ENCODE measurements around the gene MAPKAP1. TPM values are rescaled to one million over a fixed set of nuclear protein-coding genes. Genes with fewer than 3 reads are reported as not detected.

Gene MAPKAP1
- total RNA-seq, 2 donors from 2014 or later: 62.1 to 78.9 TPM

DNA sequence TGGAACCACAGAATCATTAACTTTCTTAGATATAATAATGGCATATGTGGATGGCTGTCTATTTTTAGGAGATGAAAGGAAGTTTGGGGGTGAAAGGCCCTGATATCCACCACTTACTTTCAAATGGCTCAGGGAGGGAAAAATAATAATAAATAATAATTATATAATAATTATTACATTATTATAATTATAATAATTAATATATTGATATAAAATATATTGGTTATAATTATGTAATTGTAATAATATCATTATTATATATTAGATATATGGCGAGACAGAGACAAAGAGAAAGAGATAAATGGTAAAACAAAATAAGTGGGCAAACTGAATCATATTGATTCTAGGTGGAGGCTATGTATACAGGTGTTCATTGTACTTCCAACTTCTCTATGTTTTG is 308.8 kb downstream of the MAPKAP1 start:
- no peaks in the 10 kb centered on the region for H3K27me3 ChIP-seq
- H3K27ac ChIP-seq: no peak overlapping the region
- DNase-seq (ENCODE audit: low spot score): no peak
- no peaks in the 10 kb centered on the region for H3K36me3 ChIP-seq
- no peaks in the 10 kb centered on the region for H3K9me3 ChIP-seq
- H3K4me1 ChIP-seq: no peaks in the 10 kb centered on the region
- H3K4me3 ChIP-seq: no peak overlapping the region
- TF ChIP-seq, protein P1, sequence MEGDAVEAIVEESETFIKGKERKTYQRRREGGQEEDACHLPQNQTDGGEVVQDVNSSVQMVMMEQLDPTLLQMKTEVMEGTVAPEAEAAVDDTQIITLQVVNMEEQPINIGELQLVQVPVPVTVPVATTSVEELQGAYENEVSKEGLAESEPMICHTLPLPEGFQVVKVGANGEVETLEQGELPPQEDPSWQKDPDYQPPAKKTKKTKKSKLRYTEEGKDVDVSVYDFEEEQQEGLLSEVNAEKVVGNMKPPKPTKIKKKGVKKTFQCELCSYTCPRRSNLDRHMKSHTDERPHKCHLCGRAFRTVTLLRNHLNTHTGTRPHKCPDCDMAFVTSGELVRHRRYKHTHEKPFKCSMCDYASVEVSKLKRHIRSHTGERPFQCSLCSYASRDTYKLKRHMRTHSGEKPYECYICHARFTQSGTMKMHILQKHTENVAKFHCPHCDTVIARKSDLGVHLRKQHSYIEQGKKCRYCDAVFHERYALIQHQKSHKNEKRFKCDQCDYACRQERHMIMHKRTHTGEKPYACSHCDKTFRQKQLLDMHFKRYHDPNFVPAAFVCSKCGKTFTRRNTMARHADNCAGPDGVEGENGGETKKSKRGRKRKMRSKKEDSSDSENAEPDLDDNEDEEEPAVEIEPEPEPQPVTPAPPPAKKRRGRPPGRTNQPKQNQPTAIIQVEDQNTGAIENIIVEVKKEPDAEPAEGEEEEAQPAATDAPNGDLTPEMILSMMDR (IDR thresholded peaks at IDR 0.05): no peak

DNA sequence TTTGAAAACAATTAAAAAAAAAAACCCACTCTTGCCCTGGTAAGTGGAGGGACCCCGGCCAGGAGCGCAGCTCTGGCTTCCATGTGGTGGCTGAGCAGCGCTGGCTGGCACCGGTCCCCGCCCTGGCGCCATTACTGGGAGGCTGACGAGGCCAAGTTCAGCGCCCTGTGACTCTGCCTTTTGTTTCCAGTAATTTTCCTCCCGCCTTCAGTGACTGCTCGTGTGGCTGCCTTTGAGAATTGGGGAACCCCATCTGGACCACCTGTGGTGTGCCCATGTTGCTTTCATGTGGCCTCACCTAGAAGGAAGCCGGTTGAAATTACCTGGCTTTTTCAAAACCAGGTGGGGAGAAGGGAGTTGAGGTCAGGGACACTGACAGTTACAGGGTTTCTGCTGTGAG is 309.3 kb downstream of the MAPKAP1 start:
- Histone ChIP-seq H3K27me3 (no peaks in the 10 kb centered on the region), H3K9me3 (no peaks in the 10 kb centered on the region), H3K36me3 (no peaks in the 10 kb centered on the region), H3K4me3 (no peak overlapping the region), H3K27ac (no peak overlapping the region), H3K4me1 (no peaks in the 10 kb centered on the region)
- no peak for DNase-seq (ENCODE audit: low spot score)
- TF ChIP-seq, protein P1 (IDR thresholded peaks at IDR 0.05): no peak

DNA sequence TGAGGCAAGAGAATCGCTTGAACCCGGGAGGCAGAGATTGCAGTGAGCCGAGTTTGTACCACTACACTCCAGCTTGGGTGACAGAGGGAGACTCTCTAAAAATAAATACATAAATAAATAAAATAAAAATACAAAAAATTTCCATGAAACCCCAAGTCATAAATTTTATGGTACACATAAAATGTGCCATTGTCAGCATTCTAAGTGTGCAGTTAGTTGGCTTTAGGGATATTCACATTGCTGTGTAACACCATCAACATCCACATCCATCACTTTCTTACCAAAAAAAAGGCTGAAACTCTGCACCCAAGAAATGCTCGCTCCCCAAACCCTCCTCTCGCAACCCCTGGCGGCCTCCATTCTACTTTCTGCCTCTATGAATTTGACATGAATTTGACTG is 310.2 kb downstream of the MAPKAP1 start:
- TF ChIP-seq, protein P1 (IDR thresholded peaks at IDR 0.05): no peak
- H3K9me3 ChIP-seq: no peaks in the 10 kb centered on the region
- H3K4me3 ChIP-seq: no peak overlapping the region
- H3K36me3 ChIP-seq: no peaks in the 10 kb centered on the region
- H3K27me3 ChIP-seq: no peaks in the 10 kb centered on the region
- no peak overlapping the region for H3K27ac ChIP-seq
- H3K4me1 ChIP-seq: no peaks in the 10 kb centered on the region
- no peak for DNase-seq (ENCODE audit: low spot score)

DNA sequence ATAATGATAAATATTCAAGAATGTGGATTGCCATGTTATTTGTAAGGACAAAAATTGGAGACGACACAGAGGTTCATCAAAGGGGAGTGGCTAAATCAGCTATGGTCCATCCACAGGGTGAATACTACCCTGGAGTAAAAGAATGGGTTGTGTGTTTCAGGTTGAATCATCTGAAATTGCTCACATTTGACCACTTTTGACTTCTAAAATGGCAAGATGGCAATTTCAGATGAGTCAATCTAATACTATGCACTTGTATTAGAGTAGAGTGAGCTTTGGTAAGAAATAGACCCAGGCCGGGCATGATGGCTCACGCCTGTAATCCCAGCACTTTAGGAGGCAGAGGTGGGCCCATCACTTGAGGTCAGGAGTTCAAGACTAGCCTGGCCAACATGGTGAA is 313.6 kb downstream of the MAPKAP1 start:
- Histone ChIP-seq H3K36me3 (no peaks in the 10 kb centered on the region), H3K9me3 (no peaks in the 10 kb centered on the region), H3K27me3 (no peaks in the 10 kb centered on the region), H3K27ac (no peak overlapping the region), H3K4me3 (no peak overlapping the region), H3K4me1 (no peaks in the 10 kb centered on the region)
- DNase-seq (ENCODE audit: low spot score): no peak
- TF ChIP-seq, protein P1 (IDR thresholded peaks at IDR 0.05): no peak

DNA sequence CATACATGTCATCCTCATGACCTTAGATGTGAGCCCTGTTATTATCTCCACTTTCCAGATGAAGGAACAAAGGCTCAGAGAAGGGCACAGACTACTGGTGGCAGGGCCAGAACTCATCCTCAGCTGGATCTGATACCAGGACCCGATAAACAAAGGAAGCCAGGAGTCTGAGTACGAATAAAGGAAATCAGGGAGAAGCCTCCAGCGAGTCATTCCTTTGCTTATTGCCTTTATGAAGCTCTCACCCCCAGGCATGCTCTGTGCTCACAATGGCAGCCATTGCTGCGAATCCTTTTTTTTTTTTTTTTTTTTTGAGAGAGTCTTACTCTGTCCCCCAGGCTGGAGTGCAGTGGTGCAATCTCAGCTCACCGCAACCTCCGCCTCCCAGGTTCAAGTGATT is 315.3 kb downstream of the MAPKAP1 start:
- Histone ChIP-seq H3K27me3 (no peaks in the 10 kb centered on the region), H3K36me3 (no peaks in the 10 kb centered on the region), H3K4me3 (no peak overlapping the region), H3K4me1 (no peaks in the 10 kb centered on the region), H3K9me3 (no peaks in the 10 kb centered on the region), H3K27ac (no peak overlapping the region)
- no peak for DNase-seq (ENCODE audit: low spot score)
- TF ChIP-seq, protein P1 (IDR thresholded peaks at IDR 0.05): no peak

DNA sequence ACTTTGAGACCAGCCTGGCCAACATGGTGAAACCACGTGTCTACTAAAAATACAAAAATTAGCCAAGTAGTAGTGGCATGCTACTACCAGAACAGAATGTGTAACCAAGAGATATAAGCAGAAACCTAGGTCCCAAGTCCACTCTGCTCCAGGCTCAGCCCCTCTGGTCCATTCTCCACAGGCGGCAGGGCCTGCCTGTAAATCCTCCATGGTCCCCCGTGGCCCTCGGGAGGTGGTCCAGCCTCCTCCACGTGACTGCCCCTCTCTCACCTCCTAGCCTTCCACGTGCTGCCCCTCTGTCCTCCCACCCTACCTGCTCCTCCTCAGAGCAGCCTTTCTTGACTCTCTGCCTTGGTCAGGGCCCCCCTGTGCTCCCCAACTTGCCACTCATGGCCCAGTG is 318.0 kb downstream of the MAPKAP1 start:
- TF ChIP-seq, protein P1 (IDR thresholded peaks at IDR 0.05): no peak
- Histone ChIP-seq H3K36me3 (no peaks in the 10 kb centered on the region), H3K27me3 (no peaks in the 10 kb centered on the region), H3K4me3 (no peak overlapping the region), H3K4me1 (no peaks in the 10 kb centered on the region), H3K9me3 (no peaks in the 10 kb centered on the region), H3K27ac (no peak overlapping the region)
- DNase-seq (ENCODE audit: low spot score): no peak

All from right atrium auricular region (tissue), 2 donors.